Measurements from ENCODE around the gene BCL11A. TPM values are rescaled to one million over a fixed set of nuclear protein-coding genes. Genes with fewer than 3 reads are reported as not detected.
A peak's percentile ranks its signal among the peaks of the same experiment; 100 is the strongest.

Gene BCL11A
- total RNA-seq, 1 donor from 2014 or later, result 142 TPM

- peaks cover 38% of the 10 kb centered on the region for H3K4me1 Mint-ChIP-seq
- H3K4me3 Mint-ChIP-seq, result peak overlapping the region; percentile 99
- H3K27ac Mint-ChIP-seq, result peak overlapping the region; percentile 98
- DNase-seq (ENCODE audit: low spot score in 2 of 2, unreplicated experiment in 2 of 2), result peak in 1 of 2 experiments; percentile 59
- no peaks in the 10 kb centered on the region for H3K27me3 Mint-ChIP-seq (ENCODE audit: low read depth)
- no peaks in the 10 kb centered on the region for H3K36me3 Mint-ChIP-seq
- H3K9me3 Mint-ChIP-seq, result no peaks in the 10 kb centered on the region
- no peak for TF ChIP-seq CTCF (IDR thresholded peaks at IDR 0.05; ENCODE audit: unreplicated experiment)
These were observed 2.0 kb downstream of the BCL11A start for GRCh38 chr2:60551240-60552077.

- no peaks in the 10 kb centered on the region for H3K27me3 Mint-ChIP-seq (ENCODE audit: low read depth)
- TF ChIP-seq CTCF (IDR thresholded peaks at IDR 0.05; ENCODE audit: unreplicated experiment), result no peak
- peaks cover 39% of the 10 kb centered on the region for H3K4me1 Mint-ChIP-seq
- H3K4me3 Mint-ChIP-seq, result peak overlapping the region; percentile 91
- H3K9me3 Mint-ChIP-seq, result no peaks in the 10 kb centered on the region
- peak overlapping the region; percentile 96 for H3K27ac Mint-ChIP-seq
- no peak for DNase-seq (ENCODE audit: low spot score in 2 of 2, unreplicated experiment in 2 of 2)
- H3K36me3 Mint-ChIP-seq, result no peaks in the 10 kb centered on the region
These were observed 2.5 kb downstream of the BCL11A start for GRCh38 chr2:60550984-60551239.

GRCh38 chr2:60550178-60550983 lies 3.1 kb downstream of the BCL11A start:
- Mint-ChIP-seq H3K9me3 (no peaks in the 10 kb centered on the region), H3K4me3 (peak overlapping the region; percentile 91), H3K27ac (peak overlapping the region; percentile 95), H3K36me3 (no peaks in the 10 kb centered on the region), H3K4me1 (peaks cover 40% of the 10 kb centered on the region), H3K27me3 (ENCODE audit: low read depth) (no peaks in the 10 kb centered on the region)
- peak; percentile 63 for TF ChIP-seq CTCF (IDR thresholded peaks at IDR 0.05; ENCODE audit: unreplicated experiment)
- peak; percentile 53 to 76 for DNase-seq (ENCODE audit: low spot score in 2 of 2, unreplicated experiment in 2 of 2)

- Mint-ChIP-seq H3K27ac (peak overlapping the region; percentile 95), H3K27me3 (ENCODE audit: low read depth) (no peaks in the 10 kb centered on the region), H3K36me3 (no peaks in the 10 kb centered on the region), H3K4me3 (peak overlapping the region; percentile 91), H3K4me1 (peaks cover 45% of the 10 kb centered on the region), H3K9me3 (no peaks in the 10 kb centered on the region)
- TF ChIP-seq CTCF (IDR thresholded peaks at IDR 0.05; ENCODE audit: unreplicated experiment), result no peak
- no peak for DNase-seq (ENCODE audit: low spot score in 2 of 2, unreplicated experiment in 2 of 2)
These were observed 3.6 kb downstream of the BCL11A start for GRCh38 chr2:60549928-60550177.

- Mint-ChIP-seq H3K27me3 (ENCODE audit: low read depth) (no peaks in the 10 kb centered on the region), H3K9me3 (no peaks in the 10 kb centered on the region), H3K4me1 (peaks cover 50% of the 10 kb centered on the region), H3K36me3 (peaks cover 2% of the 10 kb centered on the region), H3K4me3 (peak overlapping the region; percentile 91), H3K27ac (peak overlapping the region; percentile 96)
- TF ChIP-seq CTCF (IDR thresholded peaks at IDR 0.05; ENCODE audit: unreplicated experiment), result no peak
- DNase-seq (ENCODE audit: low spot score in 2 of 2, unreplicated experiment in 2 of 2), result peak in 1 of 2 experiments; percentile 61
These were observed 4.1 kb downstream of the BCL11A start for GRCh38 chr2:60549238-60549927.
